Measurements from ENCODE around the gene AKR1B15.
A peak's percentile ranks its signal among the peaks of the same experiment; 100 is the strongest.
"Not testable (repeated sequence)": the region's sequence is repeated elsewhere in the genome, so short reads cannot be mapped to it uniquely, and the experiment has no call there.

AKR1B15 gene

DNA sequence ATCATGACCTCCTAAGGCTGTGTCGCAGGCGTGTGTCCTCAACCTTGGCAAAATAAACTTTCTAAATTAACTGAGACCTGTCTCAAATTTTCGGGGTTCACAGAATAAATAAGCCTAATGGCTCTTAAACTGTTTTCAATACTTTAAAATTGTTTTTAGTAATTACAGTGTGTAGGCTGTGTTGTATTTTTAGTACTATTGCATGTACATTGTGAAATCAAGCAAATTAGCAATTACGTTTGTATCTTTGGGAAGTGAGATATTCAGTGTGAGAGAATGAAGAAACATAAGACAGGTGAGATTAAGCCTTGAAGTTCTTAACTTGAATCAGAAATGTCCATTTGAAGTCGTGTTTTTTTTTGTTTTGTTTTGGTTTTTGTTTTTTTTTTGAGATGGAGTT, 26.3 kb upstream of the AKR1B15 start:
- no peak for DNase-seq (ENCODE audit: extremely low read depth, low read depth)
- TF ChIP-seq, protein P1, sequence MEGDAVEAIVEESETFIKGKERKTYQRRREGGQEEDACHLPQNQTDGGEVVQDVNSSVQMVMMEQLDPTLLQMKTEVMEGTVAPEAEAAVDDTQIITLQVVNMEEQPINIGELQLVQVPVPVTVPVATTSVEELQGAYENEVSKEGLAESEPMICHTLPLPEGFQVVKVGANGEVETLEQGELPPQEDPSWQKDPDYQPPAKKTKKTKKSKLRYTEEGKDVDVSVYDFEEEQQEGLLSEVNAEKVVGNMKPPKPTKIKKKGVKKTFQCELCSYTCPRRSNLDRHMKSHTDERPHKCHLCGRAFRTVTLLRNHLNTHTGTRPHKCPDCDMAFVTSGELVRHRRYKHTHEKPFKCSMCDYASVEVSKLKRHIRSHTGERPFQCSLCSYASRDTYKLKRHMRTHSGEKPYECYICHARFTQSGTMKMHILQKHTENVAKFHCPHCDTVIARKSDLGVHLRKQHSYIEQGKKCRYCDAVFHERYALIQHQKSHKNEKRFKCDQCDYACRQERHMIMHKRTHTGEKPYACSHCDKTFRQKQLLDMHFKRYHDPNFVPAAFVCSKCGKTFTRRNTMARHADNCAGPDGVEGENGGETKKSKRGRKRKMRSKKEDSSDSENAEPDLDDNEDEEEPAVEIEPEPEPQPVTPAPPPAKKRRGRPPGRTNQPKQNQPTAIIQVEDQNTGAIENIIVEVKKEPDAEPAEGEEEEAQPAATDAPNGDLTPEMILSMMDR (IDR thresholded peaks at IDR 0.05; ENCODE audit: low read depth, low read length), result no peak

DNA sequence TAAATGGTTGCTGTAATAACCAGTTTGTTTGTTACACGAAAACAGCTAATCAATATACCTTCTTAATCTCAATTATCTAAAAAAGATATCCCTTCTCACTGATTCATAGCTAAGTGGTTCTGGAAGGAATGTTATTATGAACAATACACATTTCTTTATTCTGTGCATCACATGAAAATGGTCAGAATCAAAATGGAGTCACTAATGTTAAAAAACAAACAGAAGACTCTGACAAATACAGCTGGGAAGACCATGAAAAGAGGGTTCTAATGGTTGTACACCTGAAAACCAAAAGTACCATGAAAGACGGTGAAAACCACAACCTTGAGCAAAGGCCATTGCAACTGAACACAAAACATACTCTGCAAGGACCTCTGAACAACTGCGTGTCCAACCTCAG, 23.5 kb upstream of the AKR1B15 start:
- not testable (repeated sequence) for DNase-seq (ENCODE audit: extremely low read depth, low read depth)

DNA sequence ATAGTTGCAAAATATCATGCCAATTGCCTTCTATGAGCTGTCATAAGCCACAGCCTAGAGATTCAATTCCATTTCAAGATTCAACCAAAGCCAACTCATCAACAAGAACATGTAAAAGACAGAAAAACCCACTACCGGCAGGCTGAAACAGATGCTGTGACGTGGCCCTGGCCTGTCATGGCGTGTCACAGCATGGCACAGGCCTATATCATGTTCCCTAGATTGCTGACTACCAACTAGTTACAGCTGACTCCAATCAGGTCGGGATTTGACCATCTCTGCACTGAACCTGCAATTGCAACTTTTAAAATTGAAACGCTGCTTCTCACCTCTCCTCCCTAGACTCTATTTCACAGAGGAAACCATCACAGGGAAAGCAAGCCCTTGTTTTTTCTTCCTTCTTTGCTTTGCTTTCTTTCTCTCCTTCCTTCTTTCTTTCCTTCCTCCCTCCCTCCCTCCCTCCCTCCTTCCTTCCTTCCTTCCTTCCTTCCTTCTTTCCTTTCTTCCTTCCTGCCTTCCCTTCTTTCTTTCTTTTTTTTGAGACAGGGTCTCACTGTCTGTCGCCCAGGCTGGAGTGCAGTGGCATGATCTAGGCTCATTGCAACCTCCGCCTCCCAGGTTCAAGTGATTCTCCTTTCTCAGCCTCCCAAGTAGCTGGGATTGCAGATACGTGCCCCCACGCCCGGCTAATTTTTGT, 22.2 kb upstream of the AKR1B15 start:
- not testable (repeated sequence) for DNase-seq (ENCODE audit: extremely low read depth, low read depth)

DNA sequence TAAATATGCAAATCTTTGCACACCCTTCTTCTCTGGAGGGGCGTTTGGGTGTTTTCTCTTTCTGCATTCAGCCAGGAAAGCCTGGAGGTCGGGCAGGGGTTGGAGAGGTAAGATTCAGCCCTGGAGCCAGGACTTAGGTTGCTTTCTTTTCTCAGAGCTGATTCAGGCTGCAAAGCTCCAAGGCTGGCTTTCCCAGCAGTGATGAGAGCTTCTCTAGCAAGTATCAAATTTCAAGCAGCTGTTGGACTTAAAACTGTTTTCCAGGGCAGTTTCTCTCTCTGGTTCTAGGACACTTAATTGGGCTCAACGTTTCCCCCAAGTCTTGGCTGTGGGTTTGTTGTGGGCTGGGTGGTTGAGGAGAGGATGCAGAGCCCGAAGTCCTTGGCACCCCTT, 20.9 kb upstream of the AKR1B15 start:
- DNase-seq (ENCODE audit: extremely low read depth, low read depth), result peak; percentile 52
- TF ChIP-seq, protein P1 (IDR thresholded peaks at IDR 0.05; ENCODE audit: low read depth, low read length), result no peak

DNA sequence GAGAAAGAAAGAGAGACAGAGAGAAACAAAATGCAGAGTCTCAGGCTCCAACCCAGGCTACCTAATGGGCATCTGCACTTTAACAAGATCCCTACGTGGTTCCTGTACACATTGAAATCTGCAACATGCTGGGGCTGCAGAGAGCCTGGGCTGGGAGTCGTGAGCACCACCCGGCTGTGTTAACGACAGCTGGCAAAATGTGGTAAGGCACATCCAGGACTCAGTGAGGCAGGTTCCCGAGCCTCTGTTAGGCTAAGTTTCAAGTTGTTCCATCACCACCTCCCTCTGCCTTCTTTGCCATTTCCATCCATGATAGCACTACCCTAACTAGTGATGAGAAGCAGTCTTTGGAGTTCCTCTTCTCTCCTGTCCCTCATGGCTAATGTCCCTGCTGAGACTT, 20.2 kb upstream of the AKR1B15 start:
- no peak for DNase-seq (ENCODE audit: extremely low read depth, low read depth)
- TF ChIP-seq, protein P1 (IDR thresholded peaks at IDR 0.05; ENCODE audit: low read depth, low read length), result no peak

DNA sequence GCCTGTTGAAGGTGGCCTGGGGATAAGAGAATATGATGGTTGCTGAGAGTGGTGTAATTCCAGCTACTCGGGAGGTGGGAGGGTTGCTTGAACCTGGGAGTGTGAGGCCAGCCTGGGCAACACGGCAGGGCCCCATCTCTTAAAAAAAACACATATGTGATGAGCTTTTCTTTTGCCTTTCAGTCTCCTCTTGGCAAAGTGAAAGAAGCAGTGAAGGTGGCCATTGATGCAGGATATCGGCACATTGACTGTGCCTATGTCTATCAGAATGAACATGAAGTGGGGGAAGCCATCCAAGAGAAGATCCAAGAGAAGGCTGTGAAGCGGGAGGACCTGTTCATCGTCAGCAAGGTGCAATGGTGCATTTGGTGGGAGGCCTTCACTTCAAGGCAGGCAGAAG, 18.4 kb upstream of the AKR1B15 start:
- TF ChIP-seq, protein P1 (IDR thresholded peaks at IDR 0.05; ENCODE audit: low read depth, low read length), result no peak
- no peak for DNase-seq (ENCODE audit: extremely low read depth, low read depth)

DNA sequence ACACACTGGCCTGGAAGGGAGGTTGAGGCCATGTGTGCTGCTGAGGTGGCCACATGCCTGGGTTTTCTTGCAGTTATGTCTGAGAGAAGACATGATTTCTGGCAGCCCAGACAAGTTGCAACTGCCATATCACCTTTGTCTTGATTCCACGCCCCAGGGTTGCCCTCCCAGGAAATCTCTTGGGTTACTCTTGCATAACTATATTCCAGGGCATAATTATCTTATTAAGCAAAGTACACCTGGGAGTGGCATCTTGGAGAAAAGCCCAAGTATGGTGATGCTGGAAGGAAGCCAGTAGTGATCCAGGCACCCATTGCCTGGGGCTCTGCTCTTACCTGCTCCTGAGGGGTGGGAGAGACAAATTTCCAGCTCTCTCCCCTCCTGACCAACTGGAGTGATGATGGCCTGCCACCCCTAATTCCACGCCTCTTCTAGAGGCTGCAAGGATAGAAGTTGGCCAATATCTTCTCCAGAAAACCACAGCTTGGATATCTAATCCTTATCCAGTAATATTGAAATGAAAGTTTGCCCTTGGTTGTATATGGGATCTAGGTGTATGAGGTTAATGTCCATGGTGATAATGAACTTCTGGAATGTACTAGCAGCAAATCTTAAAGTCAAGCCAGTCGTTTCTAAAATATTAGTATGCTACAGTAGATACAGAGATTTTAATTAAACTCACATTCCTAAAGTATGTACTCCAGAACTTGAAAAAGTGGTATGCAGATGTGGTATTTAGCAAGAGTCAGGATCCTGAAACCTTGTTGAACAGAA, 16.5 kb upstream of the AKR1B15 start:
- TF ChIP-seq, protein P1 (IDR thresholded peaks at IDR 0.05; ENCODE audit: low read depth, low read length), result no peak
- DNase-seq (ENCODE audit: extremely low read depth, low read depth), result no peak

DNA sequence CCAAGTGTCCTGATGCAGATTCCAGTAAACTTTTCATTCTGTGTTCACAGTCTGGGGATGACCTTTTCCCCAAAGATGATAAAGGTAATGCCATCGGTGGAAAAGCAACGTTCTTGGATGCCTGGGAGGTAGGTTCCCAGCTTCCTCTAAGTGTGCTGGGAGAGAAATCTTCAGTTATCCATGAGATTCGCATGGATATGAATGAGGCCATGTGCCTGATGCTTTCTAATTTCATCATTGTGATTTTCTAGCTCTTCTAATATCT, 16.0 kb upstream of the AKR1B15 start:
- DNase-seq (ENCODE audit: extremely low read depth, low read depth), result no peak
- TF ChIP-seq, protein P1 (IDR thresholded peaks at IDR 0.05; ENCODE audit: low read depth, low read length), result no peak
